Measurements from ENCODE around the gene EFNA1. TPM values are rescaled to one million over a fixed set of nuclear protein-coding genes. Genes with fewer than 3 reads are reported as not detected.

Gene EFNA1
- total RNA-seq, 1 experiment from 2014 or later: 49.9 TPM

DNA sequence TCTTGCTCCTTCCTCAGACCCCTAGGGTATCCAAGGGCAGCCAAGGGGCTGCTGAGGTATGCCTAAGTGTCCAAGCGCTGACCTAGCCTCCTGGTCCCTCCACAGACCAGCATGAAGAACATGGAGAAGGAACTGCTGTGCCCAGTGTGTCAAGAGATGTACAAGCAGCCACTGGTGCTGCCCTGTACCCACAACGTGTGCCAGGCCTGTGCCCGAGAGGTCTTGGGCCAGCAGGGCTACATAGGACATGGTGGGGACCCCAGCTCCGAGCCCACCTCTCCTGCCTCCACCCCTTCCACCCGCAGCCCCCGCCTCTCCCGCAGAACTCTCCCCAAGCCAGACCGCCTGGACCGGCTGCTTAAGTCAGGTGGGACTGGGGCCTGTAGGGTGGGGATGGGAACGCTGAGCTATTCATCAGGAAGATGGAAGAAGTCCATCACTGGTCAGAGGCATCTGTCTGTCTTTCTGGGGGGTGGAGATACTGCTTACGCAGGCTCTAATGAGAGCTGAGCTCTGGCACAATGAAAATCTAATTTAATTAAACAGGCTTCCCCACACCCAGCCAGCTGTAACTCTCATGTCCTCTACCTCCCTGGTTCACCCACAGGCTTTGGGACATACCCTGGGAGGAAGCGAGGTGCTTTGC is 47.7 kb downstream of the EFNA1 start:
- Histone ChIP-seq H3F3A (ENCODE audit: low read length, unreplicated experiment) (peaks cover 4% of the 10 kb centered on the region), H3K4me1 (ENCODE audit: insufficient read depth, low read length) (peaks cover 29% of the 10 kb centered on the region), H3K9me2 (replicated peaks; ENCODE audit: low read length) (no peaks in the 10 kb centered on the region), H4K20me1 (ENCODE audit: low read length) (no peaks in the 10 kb centered on the region), H3K27me3 (ENCODE audit: low read length) (no peaks in the 10 kb centered on the region), H3K4me2 (ENCODE audit: low read length) (no peak overlapping the region), H3K79me2 (ENCODE audit: low read length) (peaks cover 20% of the 10 kb centered on the region), H2AFZ (ENCODE audit: low read length) (no peak overlapping the region), H3K4me3 (ENCODE audit: low read length) (no peak overlapping the region), H3K9ac (ENCODE audit: low read length) (no peak overlapping the region), H3K27ac (ENCODE audit: low read length) (no peak overlapping the region), H3K9me3 (ENCODE audit: low read length) (no peaks in the 10 kb centered on the region), H3K36me3 (ENCODE audit: low read depth, low read length) (peaks cover 1% of the 10 kb centered on the region; the same call in 1 of the 2 replicates)
- ATAC-seq: no peak
- no TSS peak for BruUV-seq (replicated peaks)
- CTCF ChIA-PET: interaction anchor here (1.2 kb wide), 1 partner anchor 18 kb away, joined by 8 read pairs; no protein-coding TSS in a partner anchor
- POLR2A ChIA-PET (ENCODE audit: unreplicated experiment): no interaction called here
- TF ChIP-seq CTCF (conservative IDR thresholded peaks at IDR 0.05; ENCODE audit: low read depth, low read length) (no peak), EZH2phosphoT487 (IDR thresholded peaks at IDR 0.05; ENCODE audit: borderline replicate concordance, low read length) (no peak), EZH2 (IDR thresholded peaks at IDR 0.05; ENCODE audit: low read length, unreplicated experiment) (no peak)
- intact Hi-C loops (cut with micrococcal nuclease): loop anchor here (5.0 kb wide), 1 partner anchor 417 kb away; no protein-coding TSS in a partner anchor
- no peak for DNase-seq

- H2AFZ ChIP-seq (ENCODE audit: low read length): no peak overlapping the region
- peaks cover 29% of the 10 kb centered on the region for H3K4me1 ChIP-seq (ENCODE audit: insufficient read depth, low read length)
- no peaks in the 10 kb centered on the region for H3K9me3 ChIP-seq (ENCODE audit: low read length)
- H3K36me3 ChIP-seq (ENCODE audit: low read depth, low read length): no peaks in the 10 kb centered on the region; the same call in 1 of the 2 replicates
- no peak overlapping the region for H3K27ac ChIP-seq (ENCODE audit: low read length)
- no peaks in the 10 kb centered on the region for H4K20me1 ChIP-seq (ENCODE audit: low read length)
- no peak for ATAC-seq
- CTCF ChIA-PET: interaction anchor here (1.2 kb wide), 1 partner anchor 17 kb away, joined by 8 read pairs; no protein-coding TSS in a partner anchor
- no peaks in the 10 kb centered on the region for H3K27me3 ChIP-seq (ENCODE audit: low read length)
- intact Hi-C loops (cut with micrococcal nuclease): loop anchor here (1.0 to 5.0 kb wide), 3 partner anchors 17 to 416 kb away; no protein-coding TSS in a partner anchor
- BruUV-seq (replicated peaks): no TSS peak
- peaks cover 4% of the 10 kb centered on the region for H3F3A ChIP-seq (ENCODE audit: low read length, unreplicated experiment)
- TF ChIP-seq EZH2 (IDR thresholded peaks at IDR 0.05; ENCODE audit: low read length, unreplicated experiment) (no peak), EZH2phosphoT487 (IDR thresholded peaks at IDR 0.05; ENCODE audit: borderline replicate concordance, low read length) (no peak), CTCF (conservative IDR thresholded peaks at IDR 0.05; ENCODE audit: low read depth, low read length) (no peak)
- peaks cover 20% of the 10 kb centered on the region for H3K79me2 ChIP-seq (ENCODE audit: low read length)
- POLR2A ChIA-PET (ENCODE audit: unreplicated experiment): interaction anchor here (0.6 kb wide), 1 partner anchor 33 kb away, joined by 3 read pairs; no protein-coding TSS in a partner anchor
- H3K4me2 ChIP-seq (ENCODE audit: low read length): no peak overlapping the region
- H3K9me2 ChIP-seq (replicated peaks; ENCODE audit: low read length): no peaks in the 10 kb centered on the region
- no peak overlapping the region for H3K4me3 ChIP-seq (ENCODE audit: low read length)
- no peak overlapping the region for H3K9ac ChIP-seq (ENCODE audit: low read length)
- peak; percentile 27 for DNase-seq
Measured at GRCh38 chr1:155175927-155176371, 48.3 kb downstream of the EFNA1 start.

Data from PC-3 (cell line).